Ammon's horn (tissue), 1 donor: ENCODE results near the gene BAZ1B.
"Not testable (repeated sequence)": the region's sequence is repeated elsewhere in the genome, so short reads cannot be mapped to it uniquely, and the experiment has no call there.

Source experiments
- DNase-seq: peaks from one replicate; pipeline ENCODE4 v3.0.0-alpha.2; 2016; ENCODE audit warnings: low spot score

BAZ1B gene

GRCh38 chr7:73504920-73505319, 17.2 kb downstream of the BAZ1B start:
- DNase-seq = peak; percentile 11

DNA sequence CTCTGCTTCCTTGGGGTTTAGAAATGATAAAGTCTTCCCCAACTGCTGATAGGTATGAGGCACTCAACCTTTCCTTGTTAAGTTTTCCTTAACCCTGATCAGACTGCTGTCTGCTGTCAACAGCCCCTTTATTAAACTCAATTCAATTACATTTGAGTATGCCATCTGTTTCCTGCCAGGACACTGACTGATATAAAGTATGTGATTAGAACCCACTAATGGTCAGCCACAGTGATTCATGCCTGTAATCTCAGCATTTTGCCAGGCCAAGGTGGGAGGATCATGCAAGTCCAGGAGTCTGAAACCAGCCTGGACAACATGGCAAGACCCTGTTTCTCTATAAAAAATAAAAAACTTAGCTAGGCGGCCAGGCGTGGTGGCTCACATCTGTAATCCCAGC, 18.1 kb downstream of the BAZ1B start:
- DNase-seq = no peak

- DNase-seq = no peak
Observed at GRCh38 chr7:73503229-73503628, 18.9 kb downstream of the BAZ1B start.

DNA sequence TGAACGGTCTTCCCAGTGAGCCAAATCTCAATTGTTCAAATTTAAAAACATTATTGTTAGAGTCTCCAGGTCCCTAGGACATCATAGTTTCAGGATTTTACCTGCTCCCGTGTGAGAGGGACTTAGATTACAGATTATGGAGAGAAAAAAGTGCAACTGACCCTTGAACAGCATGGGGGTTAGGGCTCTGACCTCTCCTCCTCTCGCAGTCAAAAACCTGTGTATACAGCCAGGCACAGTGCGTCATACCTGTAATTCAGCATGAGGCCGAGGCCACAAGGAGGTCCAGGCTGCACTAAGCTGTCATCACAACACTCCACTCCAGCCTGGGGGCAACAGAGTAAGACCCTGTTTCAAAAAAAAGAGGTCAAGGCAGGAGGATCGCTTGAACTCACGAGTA, 25.5 kb downstream of the BAZ1B start:
- no peak for DNase-seq

DNA sequence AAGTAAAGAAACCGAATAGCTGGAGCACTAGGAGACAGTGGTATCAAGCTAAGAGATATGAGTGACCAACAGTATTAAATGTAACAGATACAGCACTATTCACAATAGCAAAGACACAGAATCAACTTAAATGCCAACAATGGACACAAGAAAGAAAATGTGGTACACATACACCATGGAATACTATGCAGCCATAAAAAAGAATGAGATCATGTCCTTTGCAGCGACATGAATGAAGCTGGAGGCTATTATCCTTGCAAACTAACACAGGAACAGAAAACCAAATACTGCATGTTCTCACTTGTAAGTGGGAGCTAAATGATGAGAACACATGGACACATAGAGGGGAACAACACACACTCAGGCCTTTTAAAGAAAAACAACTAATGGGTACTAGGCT, 26.6 kb downstream of the BAZ1B start:
- not testable (repeated sequence) for DNase-seq

DNA sequence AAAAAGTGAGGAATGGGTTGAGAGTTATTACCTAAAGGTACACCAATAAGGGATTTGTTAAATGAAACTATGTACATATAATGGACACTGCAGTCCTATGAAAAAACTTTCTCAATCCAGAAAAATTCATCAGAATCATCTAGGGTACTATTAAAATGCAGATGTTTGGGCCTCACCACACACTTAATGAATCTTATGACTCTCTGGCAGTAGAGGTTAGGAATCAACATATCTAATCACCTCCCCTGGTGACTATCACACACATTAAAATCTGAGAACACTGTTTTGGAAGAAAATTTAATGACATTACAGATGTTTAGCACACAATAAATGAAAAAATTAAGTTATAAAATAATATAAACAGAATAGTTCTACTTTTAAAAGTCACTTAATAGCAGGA, 32.1 kb downstream of the BAZ1B start:
- no peak for DNase-seq

GRCh38 chr7:73487486-73487885, 34.6 kb downstream of the BAZ1B start:
- DNase-seq = no peak

- DNase-seq = no peak
Observed at GRCh38 chr7:73483171-73483570, 38.9 kb downstream of the BAZ1B start.

DNA sequence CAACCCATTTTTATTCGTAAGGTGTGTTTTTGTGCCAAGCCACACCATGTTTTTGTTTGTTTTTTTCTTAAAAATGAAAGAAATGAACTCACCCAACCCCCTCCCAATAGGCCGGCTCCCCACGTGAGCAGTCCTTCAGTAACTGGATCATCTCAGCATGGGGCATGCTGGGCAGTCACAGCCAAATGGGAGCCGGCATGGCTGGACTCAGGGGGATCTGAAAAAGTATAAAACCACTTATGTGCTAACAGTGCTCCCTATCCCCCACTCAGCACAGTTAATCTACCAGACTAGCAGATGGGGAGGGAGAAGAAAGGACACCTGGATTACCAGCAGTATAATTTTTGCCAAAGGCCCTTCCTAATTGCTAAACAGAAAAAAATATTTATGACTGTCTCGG, 39.3 kb downstream of the BAZ1B start:
- DNase-seq = no peak

DNA sequence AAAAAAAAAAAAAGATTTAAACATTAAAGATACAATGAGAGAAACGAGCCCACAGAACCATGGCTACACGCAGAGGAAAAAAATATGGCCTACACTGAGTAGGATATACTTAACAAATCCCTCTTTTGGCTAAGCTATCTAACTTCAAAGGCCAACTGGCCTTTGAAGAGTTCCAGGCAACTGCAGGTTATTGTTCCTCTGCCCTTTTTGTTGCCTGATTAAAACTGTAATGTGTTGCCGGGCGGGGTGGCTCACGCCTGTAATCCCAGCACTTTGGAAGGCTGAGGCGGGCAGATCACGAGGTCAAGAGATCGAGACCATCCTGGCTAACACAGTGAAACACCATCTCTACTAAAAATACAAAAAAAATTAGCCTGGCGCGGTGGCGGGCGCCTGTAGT, 40.6 kb downstream of the BAZ1B start:
- DNase-seq = not testable (repeated sequence)

GRCh38 chr7:73478549-73478948, 43.5 kb downstream of the BAZ1B start:
- DNase-seq = no peak

DNA sequence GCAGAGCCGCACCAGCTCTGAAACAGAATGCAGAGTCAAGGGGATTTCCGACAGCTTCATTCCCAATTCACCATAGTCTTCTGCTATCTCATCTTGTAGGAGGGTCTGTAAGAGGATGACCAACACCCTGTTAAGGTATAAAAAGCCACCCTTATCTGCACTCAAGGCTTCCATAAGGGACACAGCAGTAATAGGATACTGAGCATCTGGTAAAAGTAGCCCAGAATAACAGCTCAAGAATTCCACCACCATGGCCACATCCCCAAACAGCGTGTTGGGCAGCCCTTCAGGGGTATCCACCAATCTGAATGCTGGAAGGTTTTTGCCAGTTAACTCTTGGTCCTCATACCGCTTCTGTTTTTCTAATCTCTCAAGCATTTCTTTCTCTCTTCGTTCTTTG, 44.7 kb downstream of the BAZ1B start:
- DNase-seq = no peak

- peak; percentile 16 for DNase-seq
Observed at GRCh38 chr7:73470208-73470607, 51.9 kb downstream of the BAZ1B start.

GRCh38 chr7:73467046-73467445, 55.0 kb downstream of the BAZ1B start:
- not testable (repeated sequence) for DNase-seq

DNA sequence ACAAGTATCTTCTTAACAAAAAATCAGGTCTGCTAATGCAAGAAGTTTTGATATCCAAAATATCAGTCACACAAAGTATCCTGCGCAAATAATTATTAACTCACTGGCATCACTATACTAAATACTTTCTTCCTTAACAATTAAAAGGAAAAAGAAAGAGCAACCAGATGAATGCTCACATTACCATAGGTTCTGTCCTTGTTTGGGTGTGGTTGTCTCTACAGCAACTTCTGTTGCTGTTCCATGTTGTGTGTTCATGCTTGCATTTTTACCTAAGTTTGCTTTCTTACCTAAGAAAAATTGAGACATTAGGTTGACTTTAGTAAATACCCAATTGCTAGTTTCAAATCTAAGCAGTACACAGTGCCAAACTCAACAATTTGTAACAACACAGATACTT, 56.0 kb downstream of the BAZ1B start:
- no peak for DNase-seq

- no peak for DNase-seq
Observed at GRCh38 chr7:73463966-73464365, 58.1 kb downstream of the BAZ1B start.

DNA sequence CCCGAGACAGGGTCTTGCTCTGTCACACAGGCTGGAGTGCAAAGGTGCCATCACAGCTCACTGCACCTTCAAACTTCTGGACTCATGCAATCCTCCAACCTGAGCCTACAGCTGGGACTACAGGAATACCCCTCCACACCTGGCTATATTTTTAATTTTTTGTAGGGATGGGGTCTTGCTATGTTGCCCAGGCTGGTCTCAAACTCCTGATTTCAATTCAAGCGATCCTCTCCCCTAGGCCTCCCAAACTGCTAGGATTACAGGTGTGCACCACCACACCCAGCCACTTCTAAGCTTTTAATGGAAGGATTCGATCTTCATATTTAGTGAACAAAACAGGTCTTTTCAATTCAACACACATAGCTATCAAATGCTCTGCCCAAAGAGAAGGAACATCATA, 58.8 kb downstream of the BAZ1B start:
- DNase-seq = no peak

GRCh38 chr7:73461782-73462285, 60.3 kb downstream of the BAZ1B start:
- DNase-seq = no peak

DNA sequence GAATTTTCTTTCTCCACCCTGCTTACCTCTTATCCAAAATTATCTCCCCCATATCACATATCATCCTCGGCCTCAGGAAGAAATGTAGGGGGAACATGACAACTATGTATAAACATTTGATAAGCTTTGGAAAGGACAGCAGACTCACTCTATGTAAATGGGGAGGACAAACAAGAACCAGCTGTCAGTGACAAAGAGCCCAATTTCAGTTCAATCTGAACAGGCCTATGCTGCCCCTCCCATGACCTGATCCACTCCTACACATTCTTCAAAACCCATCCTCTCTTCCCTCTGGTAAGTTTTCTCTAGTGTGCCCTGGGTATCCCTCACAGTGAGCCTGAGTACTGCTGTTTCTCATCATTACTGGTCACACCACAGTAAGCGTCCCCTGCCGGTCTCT, 67.7 kb downstream of the BAZ1B start:
- no peak for DNase-seq

DNA sequence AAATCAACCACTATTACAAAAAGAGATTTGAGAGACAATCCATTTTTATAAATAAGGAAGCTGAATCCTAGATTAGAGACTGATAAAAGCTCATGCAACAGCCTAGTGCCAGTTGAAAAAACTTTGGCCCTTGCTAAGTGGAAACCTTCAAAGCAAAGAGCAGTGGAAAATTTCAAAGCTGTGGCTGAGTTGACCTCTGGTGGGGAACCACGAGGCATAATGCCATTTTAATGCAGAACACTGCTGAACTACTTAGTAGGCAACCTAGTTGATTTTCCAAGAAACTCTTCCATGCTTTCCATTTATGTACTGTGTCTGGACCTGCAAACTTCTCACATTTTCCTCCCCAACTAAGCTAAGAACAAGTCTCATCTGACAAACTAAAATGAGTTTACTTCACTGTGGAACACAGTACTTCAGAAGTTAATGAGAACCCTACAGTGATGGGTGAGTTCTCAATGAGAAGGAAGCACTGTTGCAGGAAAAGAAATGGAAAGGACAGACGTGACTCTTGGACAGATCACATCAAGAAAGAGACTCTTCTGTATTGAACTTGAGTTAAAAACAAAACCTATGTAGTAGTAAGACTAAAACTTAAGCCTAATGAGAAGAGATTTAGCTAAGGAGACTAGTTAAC, 69.0 kb downstream of the BAZ1B start:
- no peak for DNase-seq

DNA sequence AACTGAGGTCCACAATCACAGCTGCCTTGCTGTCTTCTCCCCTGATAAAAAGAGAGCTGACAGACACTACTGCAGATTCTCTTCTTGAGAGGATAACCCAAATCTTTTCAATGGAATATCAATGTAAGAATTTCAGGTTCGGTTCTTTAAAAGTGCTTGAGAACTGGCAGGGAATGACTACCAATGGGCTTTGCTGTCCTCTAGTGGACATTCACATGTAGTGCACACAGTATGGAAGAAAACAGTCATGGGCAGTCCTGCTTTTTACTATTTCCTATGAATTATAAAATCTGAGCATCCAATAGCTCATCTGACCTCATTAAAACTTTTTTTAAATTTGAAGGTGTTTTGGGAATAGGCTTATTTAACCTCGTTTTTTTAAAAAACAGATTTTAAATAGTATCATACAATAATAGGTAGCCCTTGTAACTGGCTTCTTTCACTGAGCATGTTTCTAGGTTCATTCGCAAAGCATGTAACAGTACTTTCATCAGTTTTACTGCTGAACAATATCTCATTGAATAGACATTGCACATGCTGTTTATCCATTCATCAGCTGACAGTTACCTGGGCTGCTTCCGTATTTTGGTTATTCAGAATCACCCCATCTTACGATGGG, 70.2 kb downstream of the BAZ1B start:
- peak; percentile 86 for DNase-seq

- no peak for DNase-seq
Observed at GRCh38 chr7:73449422-73449821, 72.7 kb downstream of the BAZ1B start.

GRCh38 chr7:73448609-73449008, 73.5 kb downstream of the BAZ1B start:
- DNase-seq = no peak

- DNase-seq = no peak
Observed at GRCh38 chr7:73447121-73447733, 74.9 kb downstream of the BAZ1B start.
